Measurements from ENCODE around the gene NR1D1. TPM values are rescaled to one million over a fixed set of nuclear protein-coding genes. Genes with fewer than 3 reads are reported as not detected.

NR1D1 gene
- total RNA-seq, 1 experiment from 2014 or later, result 10.7 TPM

- H3K27ac ChIP-seq, result no peak overlapping the region
These were observed 35.2 kb downstream of the NR1D1 start for GRCh38 chr17:40064971-40065768.

GRCh38 chr17:40063901-40064531 is 36.4 kb downstream of the NR1D1 start:
- peaks cover 24% of the 10 kb centered on the region; the same call in 1 of the 2 replicates for H3K4me1 ChIP-seq (replicated peaks; ENCODE audit: insufficient read depth)
- BruUV-seq (replicated peaks), result no TSS peak

More at GRCh38 chr17:40064971-40065768, 35.2 kb downstream of the NR1D1 start:
- Histone ChIP-seq H3K36me3 (ENCODE audit: low read depth) (no peaks in the 10 kb centered on the region), H4K20me1 (ENCODE audit: insufficient read depth) (no peaks in the 10 kb centered on the region; the same call in 1 of the 2 replicates), H3K9me3 (ENCODE audit: insufficient read depth, low read depth) (no peaks in the 10 kb centered on the region), H3K4me2 (peak overlapping the region; percentile 21; the same call in 1 of the 2 replicates), H3K79me2 (ENCODE audit: low read depth) (no peaks in the 10 kb centered on the region), H2AFZ (no peak overlapping the region), H3K9me2 (ENCODE audit: insufficient read depth) (no peaks in the 10 kb centered on the region), H3K4me1 (replicated peaks; ENCODE audit: insufficient read depth) (peaks cover 24% of the 10 kb centered on the region; the same call in 1 of the 2 replicates), H3K27me3 (ENCODE audit: insufficient read depth, low read depth) (peaks cover 5% of the 10 kb centered on the region; the same call in 1 of the 2 replicates), H3F3A (ENCODE audit: insufficient read depth, low read depth) (peaks cover 8% of the 10 kb centered on the region; the same call in 1 of the 2 replicates), H3K4me3 (no peak overlapping the region)
- intact Hi-C loops (cut with micrococcal nuclease; ENCODE audit: unreplicated experiment), result loop anchor here (5.0 kb wide), 1 partner anchor 47 kb away; no protein-coding TSS in a partner anchor
- TF ChIP-seq EZH2 (IDR thresholded peaks at IDR 0.05; ENCODE audit: low read depth) (no peak), CTCF (conservative IDR thresholded peaks at IDR 0.05) (no peak)
- DNase-seq, result peak in 1 of 2 experiments; percentile 23
- CTCF ChIA-PET, result interaction anchor here (0.5 to 1.6 kb wide), 3 partner anchors 9 to 558 kb away, joined by 3 to 4 read pairs (median 4); no protein-coding TSS in a partner anchor
- no TSS peak for BruUV-seq (replicated peaks)
- POLR2A ChIA-PET (ENCODE audit: unreplicated experiment), result interaction anchor here (0.6 kb wide), 2 partner anchors 326 to 1340 kb away, joined by 4 to 8 read pairs; no protein-coding TSS in a partner anchor

More at GRCh38 chr17:40063901-40064531, 36.4 kb downstream of the NR1D1 start:
- intact Hi-C loops (cut with micrococcal nuclease; ENCODE audit: unreplicated experiment), result loop anchor here (5.0 kb wide), 1 partner anchor 48 kb away; no protein-coding TSS in a partner anchor
- no peaks in the 10 kb centered on the region for H3K9me3 ChIP-seq (ENCODE audit: insufficient read depth, low read depth)
- no peak overlapping the region for H2AFZ ChIP-seq
- ChIA-PET CTCF (interaction anchor here (1.0 to 1.6 kb wide), 2 partner anchors 10 to 12 kb away, joined by 4 read pairs; no protein-coding TSS in a partner anchor), POLR2A (ENCODE audit: unreplicated experiment) (no interaction called here)
- H4K20me1 ChIP-seq (ENCODE audit: insufficient read depth), result no peaks in the 10 kb centered on the region
- no peaks in the 10 kb centered on the region for H3K9me2 ChIP-seq (ENCODE audit: insufficient read depth)
- no peaks in the 10 kb centered on the region for H3K79me2 ChIP-seq (ENCODE audit: low read depth)
- no peak for TF ChIP-seq CTCF (conservative IDR thresholded peaks at IDR 0.05)
- no peak for TF ChIP-seq EZH2 (IDR thresholded peaks at IDR 0.05; ENCODE audit: low read depth)
- no peak overlapping the region for H3K27ac ChIP-seq
- no peak for DNase-seq
- peak overlapping the region; percentile 92 for H3K4me2 ChIP-seq
- H3K36me3 ChIP-seq (ENCODE audit: low read depth), result no peaks in the 10 kb centered on the region
- H3K4me3 ChIP-seq, result peak overlapping the region; percentile 95; the same call in 1 of the 2 replicates
- H3K27me3 ChIP-seq (ENCODE audit: insufficient read depth, low read depth), result peaks cover 5% of the 10 kb centered on the region; the same call in 1 of the 2 replicates
- H3F3A ChIP-seq (ENCODE audit: insufficient read depth, low read depth), result peaks cover 8% of the 10 kb centered on the region; the same call in 1 of the 2 replicates
